Measurements from ENCODE around the gene GOLGA6B.

DNA sequence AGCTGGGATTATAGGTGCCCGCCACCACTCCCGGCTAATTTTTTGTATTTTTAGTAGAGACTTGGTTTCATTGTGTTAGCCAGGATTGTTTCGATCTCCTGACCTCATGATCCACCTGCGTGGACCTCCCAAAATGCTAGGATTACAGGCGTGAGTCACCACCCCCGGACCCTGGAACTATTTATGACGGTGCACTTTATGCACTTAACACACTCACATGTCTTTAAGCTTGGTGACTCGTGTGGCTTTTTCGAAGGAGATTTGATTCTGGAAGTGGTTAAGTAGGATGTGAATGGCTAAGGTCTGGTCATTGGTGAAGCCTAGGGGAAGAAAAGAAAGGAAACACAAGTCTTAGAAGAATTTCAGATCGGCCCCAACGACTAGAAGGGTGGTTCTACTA is 51.8 kb downstream of the GOLGA6B start:
- TF ChIP-seq EGR1 (IDR thresholded peaks at IDR 0.05; ENCODE audit: low read depth) = no peak
- no peak for TF ChIP-seq JUND (IDR thresholded peaks at IDR 0.05)
- TF ChIP-seq ZFX (IDR thresholded peaks at IDR 0.05) = no peak
- TF ChIP-seq ZNF274 (IDR thresholded peaks at IDR 0.05; ENCODE audit: low read depth, low read length) = no peak
- TF ChIP-seq POLR2A (IDR thresholded peaks at IDR 0.05; ENCODE audit: borderline replicate concordance, extremely low read depth, insufficient read depth, insufficient read length) = no peak
- TF ChIP-seq, protein P1, sequence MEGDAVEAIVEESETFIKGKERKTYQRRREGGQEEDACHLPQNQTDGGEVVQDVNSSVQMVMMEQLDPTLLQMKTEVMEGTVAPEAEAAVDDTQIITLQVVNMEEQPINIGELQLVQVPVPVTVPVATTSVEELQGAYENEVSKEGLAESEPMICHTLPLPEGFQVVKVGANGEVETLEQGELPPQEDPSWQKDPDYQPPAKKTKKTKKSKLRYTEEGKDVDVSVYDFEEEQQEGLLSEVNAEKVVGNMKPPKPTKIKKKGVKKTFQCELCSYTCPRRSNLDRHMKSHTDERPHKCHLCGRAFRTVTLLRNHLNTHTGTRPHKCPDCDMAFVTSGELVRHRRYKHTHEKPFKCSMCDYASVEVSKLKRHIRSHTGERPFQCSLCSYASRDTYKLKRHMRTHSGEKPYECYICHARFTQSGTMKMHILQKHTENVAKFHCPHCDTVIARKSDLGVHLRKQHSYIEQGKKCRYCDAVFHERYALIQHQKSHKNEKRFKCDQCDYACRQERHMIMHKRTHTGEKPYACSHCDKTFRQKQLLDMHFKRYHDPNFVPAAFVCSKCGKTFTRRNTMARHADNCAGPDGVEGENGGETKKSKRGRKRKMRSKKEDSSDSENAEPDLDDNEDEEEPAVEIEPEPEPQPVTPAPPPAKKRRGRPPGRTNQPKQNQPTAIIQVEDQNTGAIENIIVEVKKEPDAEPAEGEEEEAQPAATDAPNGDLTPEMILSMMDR (IDR thresholded peaks at IDR 0.05 in 2 of 3, conservative IDR thresholded peaks at IDR 0.05 in 1 of 3; ENCODE audit: borderline replicate concordance in 1 of 3, insufficient read depth in 1 of 3, low read depth in 2 of 3, low read length in 2 of 3) = no peak
- no peak for TF ChIP-seq REST (IDR thresholded peaks at IDR 0.05; ENCODE audit: low read depth)
- no peak for TF ChIP-seq CEBPB (IDR thresholded peaks at IDR 0.05; ENCODE audit: low read depth)
- no peak for TF ChIP-seq POLR2AphosphoS5 (IDR thresholded peaks at IDR 0.05; ENCODE audit: low read depth, low read length)
- TF ChIP-seq EZH2phosphoT487 (IDR thresholded peaks at IDR 0.05; ENCODE audit: borderline replicate concordance) = no peak
- no peak for TF ChIP-seq SRF (IDR thresholded peaks at IDR 0.05; ENCODE audit: low read depth)
- TF ChIP-seq, protein P2, sequence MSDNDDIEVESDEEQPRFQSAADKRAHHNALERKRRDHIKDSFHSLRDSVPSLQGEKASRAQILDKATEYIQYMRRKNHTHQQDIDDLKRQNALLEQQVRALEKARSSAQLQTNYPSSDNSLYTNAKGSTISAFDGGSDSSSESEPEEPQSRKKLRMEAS (IDR thresholded peaks at IDR 0.05) = no peak
- no peak for TF ChIP-seq EZH2 (IDR thresholded peaks at IDR 0.05)
